ENCODE measurements around the gene ARHGAP35.
"Not testable (repeated sequence)": the region's sequence is repeated elsewhere in the genome, so short reads cannot be mapped to it uniquely, and the experiment has no call there.

The ARHGAP35 gene

DNA sequence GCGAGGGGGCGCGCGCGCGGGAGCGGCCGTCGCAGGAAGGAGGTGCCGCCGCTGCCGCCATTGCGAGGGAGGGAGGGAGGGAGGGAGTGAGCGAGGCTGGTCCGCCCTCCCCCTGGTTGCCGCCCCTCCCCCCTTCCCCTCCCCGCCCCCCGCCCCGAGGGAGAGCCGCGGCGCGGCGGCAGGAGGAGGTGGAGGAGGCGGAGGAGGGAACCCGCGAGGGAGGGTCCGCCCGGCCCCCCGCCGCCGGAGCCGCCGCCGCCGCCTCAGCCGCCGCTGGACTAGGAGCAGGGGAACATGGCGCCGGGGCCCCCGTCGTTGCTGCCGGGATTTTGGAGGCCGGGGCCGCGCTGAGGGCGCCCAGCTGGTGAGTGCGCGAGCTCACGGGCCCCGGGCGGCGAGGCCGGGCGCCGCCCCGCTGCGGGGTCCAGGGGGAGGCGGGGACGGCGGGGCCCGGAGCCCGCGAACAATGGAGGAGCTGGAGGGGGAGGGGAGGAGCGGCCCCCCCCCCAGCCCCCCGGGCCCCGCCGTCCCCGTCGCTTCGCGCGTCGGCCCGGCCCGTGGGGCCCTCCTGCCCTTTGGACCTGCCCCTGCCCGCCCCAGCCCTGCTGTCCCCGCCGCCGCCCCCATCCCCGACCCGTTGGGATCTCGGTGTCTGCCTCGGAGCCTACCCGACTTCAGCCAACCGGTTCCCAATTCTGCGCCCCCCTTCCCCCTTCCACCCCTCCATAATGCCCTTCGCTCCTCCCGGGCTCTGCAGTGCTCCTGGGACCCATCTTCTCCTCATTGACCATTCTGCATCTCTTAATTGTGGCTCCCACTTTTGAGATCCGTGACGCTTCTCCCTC lies at the start of gene ARHGAP35:
TSS of gene ARHGAP35 (plus strand) at position 152 of the 845 bp plus-strand sequence. CDS start 57,679 bp downstream, outside the sequence.
- no peak for DNase-seq (ENCODE audit: low read depth)

DNA sequence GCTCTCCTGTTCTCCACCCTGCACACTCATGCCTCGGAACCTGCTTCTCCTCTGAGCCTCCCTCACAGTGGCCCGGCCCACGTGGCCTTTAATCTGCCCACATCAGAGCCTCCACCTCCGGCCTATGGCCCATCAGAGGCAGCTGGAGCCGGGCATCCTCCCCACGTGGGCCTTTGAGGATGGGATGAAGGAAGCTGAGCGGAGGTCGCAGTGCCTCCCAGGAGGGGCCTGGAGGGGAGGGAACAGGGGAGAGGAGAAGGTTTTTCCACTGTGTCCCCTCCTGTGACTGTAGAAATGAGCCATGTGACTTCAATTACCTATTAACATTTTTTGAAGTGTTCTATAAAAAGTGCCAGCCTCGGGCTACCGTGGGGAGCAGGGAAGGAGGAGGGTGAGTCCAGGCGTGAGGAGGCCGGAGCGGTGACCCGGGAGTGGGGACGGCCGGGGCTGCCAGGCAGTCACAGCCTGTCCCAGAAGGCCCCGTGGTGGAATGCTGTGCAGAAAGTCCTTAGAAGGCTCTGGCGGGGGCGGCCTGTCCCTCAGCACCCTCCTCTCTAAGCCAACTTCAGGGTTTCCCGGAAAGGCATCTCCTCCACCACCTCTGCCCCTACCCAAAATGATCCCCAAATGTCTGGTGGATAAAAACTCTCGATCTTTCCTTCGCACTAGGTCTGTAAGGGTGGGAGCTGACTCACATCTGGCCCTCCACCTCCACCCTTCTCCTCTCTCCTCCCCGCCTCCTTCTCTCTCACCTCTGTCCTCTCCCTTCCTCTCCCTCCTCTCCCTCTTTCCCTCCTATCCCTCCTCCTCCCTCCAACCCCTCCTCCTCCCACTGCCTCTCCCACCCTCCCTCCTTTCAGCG lies 47.6 kb upstream of the ARHGAP35 start:
- no peak for DNase-seq (ENCODE audit: low read depth)

DNA sequence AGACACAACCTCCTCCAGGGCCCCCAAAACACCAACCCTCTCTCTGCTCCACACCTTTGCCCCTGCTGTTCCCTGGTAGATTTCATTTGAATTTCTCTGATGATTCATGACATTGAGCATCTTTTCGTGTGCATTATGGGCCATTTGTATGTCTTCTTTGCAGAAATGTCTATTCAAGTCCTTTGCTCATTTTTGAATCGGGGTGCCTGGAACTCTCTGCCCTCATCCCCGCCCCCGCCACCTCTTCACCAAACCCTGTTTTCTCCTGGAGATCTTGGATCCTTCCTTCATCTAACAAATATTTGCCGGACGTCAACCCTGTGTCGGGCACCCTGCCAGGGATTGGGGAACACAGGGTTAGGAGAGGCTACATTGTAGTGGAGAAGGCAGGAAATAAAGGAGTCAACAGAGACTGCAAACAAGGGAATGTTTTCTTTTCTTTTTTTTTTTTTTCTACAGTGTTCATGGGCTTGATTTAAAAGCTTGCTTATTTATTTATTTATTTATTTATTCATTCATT lies 46.9 kb upstream of the ARHGAP35 start:
- no peak for DNase-seq (ENCODE audit: low read depth)

DNA sequence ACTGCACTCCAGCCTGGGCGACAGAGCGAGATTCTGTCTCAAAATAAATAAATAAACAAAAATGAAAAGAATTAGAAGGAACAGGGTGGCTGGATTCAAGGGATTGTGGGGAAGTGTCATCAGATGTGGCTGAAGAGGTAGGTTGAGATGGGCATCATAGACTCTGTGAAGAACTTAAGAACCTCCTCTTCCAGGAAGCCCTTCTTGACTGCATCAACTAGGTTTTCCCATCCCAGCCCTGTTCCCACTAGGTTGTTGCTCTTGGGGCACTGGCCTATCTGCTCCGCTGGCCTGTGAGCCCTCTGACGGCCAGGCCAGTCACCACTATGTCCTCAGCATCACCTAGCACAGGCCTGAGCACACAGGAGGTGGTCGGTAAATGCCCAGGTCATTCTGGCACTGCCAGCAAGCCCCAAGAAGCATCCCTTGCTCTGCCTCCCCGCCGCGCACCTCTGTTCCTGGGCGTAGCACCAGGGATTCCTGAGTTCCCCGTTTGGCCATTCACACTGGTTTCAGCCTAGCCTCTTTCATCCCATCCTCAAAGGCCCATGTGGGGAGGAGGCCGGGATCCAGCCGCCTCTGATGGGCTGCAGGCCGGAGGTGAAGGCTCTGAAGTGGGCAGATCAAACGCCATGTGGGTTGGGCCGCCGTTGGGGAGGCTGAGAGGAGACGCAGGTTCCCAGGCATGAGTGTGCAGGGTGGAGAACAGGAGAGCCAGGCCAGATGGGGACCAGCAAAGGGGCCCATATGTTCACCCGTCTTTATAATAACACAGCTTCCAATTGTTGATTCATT lies 44.8 kb upstream of the ARHGAP35 start:
- DNase-seq (ENCODE audit: low read depth): no peak

DNA sequence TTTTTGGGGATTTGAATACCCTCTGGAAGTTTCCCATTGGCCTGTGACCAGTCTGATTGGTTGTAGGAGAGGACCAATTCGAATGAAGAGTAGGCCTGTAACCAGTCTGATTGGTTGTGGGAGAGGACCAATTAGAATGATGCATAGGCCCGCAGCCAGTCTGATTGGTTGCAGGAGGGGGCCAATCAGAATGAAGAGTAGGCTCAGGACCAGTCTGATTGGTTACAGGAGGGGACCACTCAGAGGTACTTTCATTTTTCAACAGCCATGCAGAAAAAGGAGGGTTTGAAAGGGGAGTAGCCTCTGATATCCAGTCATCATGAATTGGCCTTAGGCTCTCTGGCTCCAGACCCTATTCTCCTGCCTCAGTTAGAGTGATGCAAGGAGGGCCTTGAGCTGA lies 42.0 kb upstream of the ARHGAP35 start:
- no peak for DNase-seq (ENCODE audit: low read depth)

DNA sequence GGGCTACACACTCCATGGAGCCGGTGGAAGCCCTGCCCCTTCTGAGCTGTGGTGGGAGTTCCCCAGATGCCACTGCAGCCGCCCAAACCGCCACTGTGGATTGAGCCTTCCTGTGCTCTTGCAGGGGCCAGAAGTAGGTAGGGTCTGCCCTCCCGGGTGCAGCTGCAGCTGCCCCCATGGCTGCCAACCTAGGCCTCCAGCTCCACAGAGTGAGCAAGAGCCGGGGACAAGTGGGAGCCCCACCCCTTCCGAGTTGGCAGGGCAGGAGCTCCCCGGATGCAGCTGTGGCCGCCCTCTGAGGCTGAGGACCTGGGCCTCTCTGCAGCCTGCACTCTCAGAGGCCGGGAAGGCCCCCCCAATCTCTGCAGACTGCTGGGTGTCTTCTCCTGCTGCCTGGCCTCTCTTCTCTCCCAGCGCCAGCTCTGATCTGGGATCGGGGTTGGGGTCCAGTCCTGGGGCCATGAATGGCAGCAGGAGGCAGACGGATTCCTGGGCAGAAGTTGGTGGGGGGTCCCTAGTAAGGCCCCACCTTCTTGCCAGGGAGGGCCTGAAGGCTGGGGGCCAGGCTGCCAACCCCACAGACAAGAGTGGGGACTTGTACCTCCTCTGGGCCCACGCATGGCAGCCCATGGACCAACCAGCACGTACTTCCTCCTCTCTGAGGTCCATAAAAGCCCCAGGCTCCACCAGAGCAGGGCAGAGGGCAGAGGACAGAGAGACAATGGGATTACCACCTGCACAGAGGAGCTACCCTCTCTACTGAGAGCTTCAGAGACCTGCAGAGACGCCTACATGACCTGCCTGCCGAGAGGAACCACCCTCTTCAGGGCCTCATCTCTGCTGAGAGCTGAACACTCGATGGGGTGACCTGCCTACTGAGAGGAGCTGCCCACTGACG lies 39.0 kb upstream of the ARHGAP35 start:
- no peak for DNase-seq (ENCODE audit: low read depth)

DNA sequence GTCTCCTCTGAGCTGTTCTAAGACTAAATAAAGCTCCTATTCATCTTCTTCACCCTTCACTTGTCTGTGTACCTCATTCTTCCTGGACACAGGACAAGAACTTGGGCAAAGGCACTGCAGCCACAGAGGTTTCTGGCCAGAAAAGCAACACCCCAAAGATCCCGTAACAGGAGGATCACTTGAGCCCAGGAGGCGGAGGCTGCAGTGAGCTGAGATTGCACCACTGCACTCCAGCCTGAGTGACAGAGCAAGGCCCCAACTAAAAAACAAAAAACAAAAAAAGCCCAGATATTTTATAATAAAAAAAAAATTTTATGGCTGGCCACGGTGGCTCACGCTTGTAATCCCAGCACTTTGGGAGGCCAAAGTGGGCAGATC lies 38.4 kb upstream of the ARHGAP35 start:
- DNase-seq (ENCODE audit: low read depth): not testable (repeated sequence)

DNA sequence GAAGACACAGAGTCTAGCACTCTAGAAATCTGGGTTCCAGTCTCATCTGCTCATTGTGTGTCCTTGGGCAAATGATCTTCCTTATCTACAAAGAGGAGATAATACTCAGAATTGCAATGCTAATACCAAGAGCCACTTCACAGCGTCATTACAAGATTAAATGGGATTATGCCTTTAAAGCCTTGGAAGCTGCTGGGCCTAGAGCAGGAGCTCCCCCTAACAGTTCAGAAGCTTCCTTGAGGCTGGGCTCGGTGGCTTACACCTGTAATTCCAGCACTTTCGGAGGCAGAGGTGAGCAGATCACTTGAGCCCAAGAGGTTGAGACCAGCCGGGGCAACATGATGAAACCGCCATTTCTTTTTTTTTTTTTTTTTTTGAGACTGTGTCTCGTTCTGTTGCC lies 37.7 kb upstream of the ARHGAP35 start:
- no peak for DNase-seq (ENCODE audit: low read depth)

DNA sequence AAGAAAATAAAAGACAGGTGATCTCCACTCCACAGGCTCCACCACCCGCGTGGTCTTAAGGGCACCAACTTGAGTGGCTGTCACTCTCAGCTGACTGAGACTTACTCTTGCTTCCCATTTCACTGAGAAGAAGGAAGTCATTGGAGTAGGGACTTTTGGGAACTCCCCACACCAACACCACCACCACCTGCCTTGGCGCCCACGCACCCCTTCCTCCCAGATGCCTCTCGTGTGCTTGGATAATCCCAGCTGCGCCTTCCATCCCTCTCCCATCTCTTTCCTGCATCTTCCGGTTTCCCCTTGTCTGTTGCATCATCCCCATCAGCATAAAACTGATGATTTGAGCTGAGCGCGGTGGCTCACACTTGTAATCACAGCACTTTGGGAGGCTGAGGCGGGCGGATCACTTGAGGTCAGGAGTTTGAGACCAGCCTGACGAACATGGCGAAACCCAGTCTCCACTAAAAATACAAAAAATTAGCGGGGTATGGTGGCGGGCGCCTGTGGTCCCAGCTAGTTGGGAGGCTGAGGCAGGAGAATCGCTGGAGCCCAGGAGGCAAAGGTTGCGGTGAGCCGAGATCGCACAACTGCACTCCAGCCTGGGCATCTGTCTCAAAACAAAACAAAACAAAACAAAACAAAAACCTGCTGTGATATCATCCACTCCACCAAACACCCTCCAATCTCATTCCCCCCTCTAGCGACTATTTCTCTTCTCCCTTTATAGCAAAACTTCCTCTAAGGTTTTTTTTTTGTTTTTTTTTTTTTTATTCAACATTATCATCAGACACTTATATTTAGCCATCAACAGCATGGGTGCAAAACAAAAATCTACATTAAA lies 35.7 kb upstream of the ARHGAP35 start:
- DNase-seq (ENCODE audit: low read depth): no peak

DNA sequence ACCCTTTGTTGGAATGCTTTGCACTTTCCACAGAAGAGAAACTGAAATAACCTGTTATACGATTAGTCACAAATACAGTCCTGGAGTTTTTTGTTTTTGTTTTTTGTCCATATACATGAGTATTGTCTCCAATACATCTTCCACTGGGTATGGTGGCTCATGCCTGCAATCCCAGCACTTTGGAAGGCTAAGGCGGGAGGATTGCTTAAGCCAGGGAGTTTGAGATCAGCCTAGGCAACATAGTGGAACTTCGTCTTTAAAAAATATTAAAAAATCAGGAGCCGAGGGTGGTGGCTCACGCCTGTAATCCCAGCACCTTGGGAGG lies 35.1 kb upstream of the ARHGAP35 start:
- DNase-seq (ENCODE audit: low read depth): no peak

DNA sequence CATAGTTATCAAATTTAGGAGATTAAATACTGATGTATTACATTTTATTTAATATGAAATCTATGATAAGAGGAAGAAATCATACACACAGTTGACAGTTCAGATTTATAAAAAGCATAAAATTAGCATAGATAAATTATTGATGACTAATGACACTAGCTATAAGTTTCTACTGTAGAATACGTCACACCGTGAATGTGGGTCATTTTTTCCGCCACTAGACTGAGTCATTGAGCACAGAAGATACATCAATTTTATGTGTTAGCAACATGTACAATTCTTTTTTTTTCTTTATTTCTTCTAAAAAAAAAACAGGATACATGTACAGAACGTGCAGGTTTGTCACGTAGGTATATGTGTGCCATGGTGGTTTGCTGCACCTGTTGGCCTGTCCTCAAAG lies 32.3 kb upstream of the ARHGAP35 start:
- DNase-seq (ENCODE audit: low read depth): no peak

DNA sequence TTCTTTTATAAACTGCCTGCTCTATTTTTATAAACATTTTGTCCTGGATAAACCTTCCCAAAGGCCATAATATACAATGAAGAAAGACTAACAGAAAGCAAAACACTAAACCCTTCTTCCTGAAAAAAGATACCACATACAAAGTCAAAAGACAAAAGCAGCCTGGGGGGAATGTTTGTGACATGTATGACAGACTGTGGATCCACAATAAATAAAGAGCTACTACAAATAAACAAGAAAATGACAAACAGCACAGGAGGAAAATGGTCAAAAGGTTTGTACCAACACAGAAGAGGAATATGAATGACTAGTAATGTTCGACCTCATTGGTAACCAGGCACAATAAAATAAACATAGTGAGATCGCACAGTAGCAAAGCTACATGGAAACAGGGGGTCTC lies 29.9 kb upstream of the ARHGAP35 start:
- DNase-seq (ENCODE audit: low read depth): no peak

DNA sequence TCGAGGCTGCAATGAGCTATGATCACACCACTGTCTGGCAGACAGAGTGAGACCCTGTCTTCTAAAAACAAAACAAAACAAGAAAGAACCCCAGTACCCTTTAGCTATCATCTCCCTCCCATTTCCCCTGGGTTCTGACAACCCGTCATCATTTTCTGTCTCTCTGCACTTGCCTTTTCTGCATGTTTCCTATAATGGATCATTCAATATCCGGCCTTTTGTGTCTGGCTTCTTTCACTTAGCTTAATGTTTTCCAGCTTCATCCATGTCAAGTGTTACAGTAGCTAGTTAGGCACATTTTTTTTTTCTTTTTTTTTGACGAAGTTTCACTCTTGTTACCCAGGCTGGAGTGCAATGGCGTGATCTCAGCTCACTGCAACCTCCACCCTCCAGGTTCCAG lies 26.7 kb upstream of the ARHGAP35 start:
- DNase-seq (ENCODE audit: low read depth): no peak

DNA sequence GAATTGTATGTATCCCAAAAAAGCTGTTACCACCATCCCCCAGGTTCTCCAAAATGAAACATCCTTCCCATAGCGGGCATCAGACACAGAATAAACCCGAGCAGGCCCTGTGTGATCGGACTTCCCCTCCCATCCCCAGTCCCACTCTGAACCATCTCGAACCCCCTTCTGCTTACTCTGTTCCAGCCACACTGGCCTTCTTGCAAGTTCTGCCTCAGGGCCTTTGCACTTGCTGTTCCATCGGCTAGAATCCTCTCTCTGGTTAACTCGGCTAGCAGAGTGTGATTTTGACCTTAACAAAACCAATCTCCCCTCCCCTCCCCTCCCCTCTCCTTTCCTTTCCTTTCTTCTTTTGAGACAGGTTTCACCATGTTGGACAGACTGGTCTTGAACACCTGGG lies 25.8 kb upstream of the ARHGAP35 start:
- DNase-seq (ENCODE audit: low read depth): no peak

DNA sequence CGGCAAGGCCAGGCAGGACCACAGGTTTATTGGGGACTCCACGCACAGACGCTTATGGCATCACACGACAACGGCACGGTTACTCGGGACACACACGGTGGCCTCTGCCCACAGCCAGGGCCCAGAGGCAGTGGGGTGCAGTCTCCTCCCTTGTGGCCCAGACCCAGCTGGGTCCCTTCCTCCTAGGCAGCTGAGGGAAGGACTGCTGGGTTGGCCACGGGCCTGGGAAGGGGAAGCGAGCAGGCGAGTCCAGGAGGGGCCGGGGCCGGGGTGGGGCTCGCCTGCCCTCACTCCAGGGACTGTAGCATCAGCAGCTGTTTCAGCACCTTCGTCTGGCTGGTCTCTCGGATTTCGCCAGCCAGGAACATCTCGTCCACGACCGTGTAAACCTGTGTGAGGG lies 22.6 kb upstream of the ARHGAP35 start:
- DNase-seq (ENCODE audit: low read depth): no peak

DNA sequence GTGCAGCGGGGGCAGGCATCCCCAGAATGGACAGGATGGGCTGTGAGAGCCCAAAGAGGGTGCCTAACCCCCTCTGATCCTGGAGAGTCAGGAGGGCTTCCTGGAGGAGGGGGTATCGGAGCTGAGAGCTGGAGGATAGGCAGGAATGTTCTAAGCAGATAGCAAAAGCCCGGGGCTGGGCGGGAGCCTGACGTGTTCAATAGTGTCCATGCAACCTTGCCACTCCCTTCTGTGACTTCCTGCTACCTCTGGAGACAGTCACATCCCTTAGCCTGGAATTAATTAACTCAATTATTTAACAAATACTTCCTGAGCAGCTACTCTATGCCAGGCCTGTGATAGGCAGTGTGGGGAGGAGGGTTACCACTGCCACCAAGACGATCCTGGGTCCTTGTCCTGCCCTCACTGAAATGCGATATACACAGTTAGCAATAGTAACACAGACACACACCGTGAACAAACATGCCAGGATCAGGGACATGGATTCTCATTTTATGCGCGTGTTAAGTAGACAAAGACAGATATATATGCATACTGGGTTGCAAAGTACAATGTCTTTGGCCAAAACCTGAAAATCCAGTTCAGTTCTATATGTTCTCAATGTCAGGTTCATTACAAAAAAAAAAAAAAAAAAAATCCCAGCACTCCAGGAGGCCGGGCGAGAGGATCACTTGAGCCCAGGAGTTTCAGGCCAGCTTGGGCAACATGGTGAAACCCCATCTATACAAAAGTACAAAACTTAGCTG lies 20.9 kb upstream of the ARHGAP35 start:
- DNase-seq (ENCODE audit: low read depth): no peak

DNA sequence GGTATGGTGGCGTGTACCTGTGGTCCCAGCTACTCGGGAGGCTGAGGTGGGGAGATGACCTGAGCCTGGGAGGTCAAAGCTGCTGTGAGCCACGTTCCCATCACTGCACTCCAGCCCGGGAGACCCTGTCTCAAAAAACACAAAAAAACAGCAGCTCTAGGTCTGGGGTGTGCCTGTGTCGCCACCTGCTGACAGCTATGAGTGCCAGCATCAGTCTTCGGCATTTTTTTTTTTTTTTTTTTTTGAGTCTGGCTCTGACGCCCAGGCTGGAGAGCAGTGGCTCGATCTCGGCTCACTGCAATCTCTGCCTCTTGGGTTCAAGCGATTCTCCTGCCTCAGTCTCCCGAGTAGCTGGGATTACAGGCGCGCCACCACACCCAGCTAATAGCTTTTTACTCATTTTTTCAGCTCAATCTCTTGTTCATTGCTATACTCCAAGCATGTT lies 20.3 kb upstream of the ARHGAP35 start:
- DNase-seq (ENCODE audit: low read depth): no peak

DNA sequence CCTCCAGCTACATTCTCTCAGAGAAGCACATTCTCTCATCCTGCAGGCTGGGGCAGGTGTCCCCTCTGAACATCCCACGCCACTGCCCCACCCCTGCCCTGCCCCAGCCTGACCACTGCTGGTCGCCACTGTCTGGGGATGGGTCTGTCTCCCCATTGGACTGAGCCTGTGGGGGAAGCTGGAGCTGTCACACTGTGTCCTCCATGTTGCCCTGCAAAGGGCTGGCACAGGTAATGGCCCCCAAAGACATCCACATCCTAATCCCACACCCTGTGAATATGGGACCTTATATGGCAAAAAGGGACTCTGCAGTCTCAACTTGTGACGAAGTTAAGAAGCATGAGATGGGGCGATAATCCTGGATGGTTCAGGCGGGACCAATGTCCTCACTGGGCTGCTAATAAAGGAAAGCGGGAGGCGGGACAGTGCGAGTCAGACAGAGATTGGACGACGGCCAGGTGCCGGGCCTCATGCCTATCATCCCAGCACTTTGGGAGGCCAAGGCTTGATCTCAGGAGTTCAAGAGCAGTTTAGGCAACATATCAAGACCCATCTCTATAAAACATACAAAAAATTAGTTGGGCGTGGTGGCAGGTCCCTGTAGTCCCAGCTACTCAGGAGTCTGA lies 19.2 kb upstream of the ARHGAP35 start:
- DNase-seq (ENCODE audit: low read depth): no peak

DNA sequence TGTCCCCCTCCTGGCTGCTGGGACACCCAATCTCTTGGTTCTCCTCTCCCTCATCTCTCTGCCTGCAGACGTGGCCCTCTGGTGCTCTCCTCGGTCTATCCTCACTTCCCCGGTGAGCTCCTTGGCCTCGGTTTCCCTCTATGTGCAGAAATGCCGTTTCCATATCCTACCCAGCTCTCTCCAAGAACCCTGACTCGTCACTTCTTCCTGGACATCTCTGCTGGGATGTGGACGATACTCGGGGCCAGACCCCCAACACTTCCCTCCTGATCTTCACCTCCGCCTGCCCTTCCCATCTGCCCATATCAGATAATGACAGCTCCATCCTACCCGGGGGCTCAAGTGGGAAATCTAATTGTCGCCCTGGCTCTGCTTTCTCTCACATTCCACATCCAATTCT lies 18.0 kb upstream of the ARHGAP35 start:
- DNase-seq (ENCODE audit: low read depth): no peak

Measured in HS-5 (cell line).